Lower leg skin (tissue), 3 donors: ENCODE measurements around the gene UFSP2.

Source experiments
- POLR2A ChIP-seq, 2 donors: fragments of 450-650 bp; IDR thresholded peaks; one replicate each; pipeline ENCODE4 v1.6.1; 2016 to 2017; ENCODE audit warnings: antibody characterized with exemption in 2 of 2, mild to moderate bottlenecking in 1 of 2, moderate library complexity in 1 of 2
- TF ChIP-seq, protein P1 (sequence below), 3 donors: fragments of 450-650 bp; IDR thresholded peaks; one replicate each; pipeline ENCODE4 v1.5.1; 2016; ENCODE audit warnings: antibody characterized with exemption in 3 of 3, mild to moderate bottlenecking in 3 of 3, moderate library complexity in 2 of 3

DNA sequence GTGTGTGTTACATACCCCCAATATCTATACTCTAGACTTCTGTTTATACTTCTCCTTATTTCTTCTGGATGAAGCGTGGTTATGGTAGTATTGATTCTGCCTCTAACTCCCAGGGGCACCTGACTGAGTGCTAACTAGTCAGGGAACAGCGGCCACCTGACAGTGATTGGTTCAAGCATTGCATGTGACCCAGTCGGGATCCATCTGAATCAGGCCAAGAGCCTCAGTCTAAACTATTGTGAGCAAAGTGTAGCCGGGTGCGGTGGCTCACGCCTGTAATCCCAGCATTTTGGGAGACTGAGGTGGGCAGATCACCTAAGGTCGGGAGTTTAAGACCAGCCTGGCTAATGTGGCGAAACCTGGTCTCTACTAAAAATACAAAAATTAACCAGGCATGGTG lies 35.8 kb upstream of the UFSP2 start:
- TF ChIP-seq, protein P1, sequence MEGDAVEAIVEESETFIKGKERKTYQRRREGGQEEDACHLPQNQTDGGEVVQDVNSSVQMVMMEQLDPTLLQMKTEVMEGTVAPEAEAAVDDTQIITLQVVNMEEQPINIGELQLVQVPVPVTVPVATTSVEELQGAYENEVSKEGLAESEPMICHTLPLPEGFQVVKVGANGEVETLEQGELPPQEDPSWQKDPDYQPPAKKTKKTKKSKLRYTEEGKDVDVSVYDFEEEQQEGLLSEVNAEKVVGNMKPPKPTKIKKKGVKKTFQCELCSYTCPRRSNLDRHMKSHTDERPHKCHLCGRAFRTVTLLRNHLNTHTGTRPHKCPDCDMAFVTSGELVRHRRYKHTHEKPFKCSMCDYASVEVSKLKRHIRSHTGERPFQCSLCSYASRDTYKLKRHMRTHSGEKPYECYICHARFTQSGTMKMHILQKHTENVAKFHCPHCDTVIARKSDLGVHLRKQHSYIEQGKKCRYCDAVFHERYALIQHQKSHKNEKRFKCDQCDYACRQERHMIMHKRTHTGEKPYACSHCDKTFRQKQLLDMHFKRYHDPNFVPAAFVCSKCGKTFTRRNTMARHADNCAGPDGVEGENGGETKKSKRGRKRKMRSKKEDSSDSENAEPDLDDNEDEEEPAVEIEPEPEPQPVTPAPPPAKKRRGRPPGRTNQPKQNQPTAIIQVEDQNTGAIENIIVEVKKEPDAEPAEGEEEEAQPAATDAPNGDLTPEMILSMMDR (IDR thresholded peaks at IDR 0.05), result no peak
- no peak for TF ChIP-seq POLR2A (IDR thresholded peaks at IDR 0.05)
